ENCODE measurements around the gene EZH2. TPM values are rescaled to one million over a fixed set of nuclear protein-coding genes. Genes with fewer than 3 reads are reported as not detected.

EZH2 gene
- total RNA-seq, 1 donor from 2014 or later = 97.5 TPM

- peak overlapping the region; percentile 94 for H3K27ac Mint-ChIP-seq
- no peaks in the 10 kb centered on the region for H3K9me3 Mint-ChIP-seq
- intact Hi-C loops (cut with micrococcal nuclease) = loop anchor here (1.0 kb wide), 1 partner anchor 69 kb away; no protein-coding TSS in a partner anchor
- H3K36me3 Mint-ChIP-seq (ENCODE audit: low read depth) = peaks cover 4% of the 10 kb centered on the region
- peaks cover 2% of the 10 kb centered on the region for H3K27me3 Mint-ChIP-seq (ENCODE audit: insufficient read depth)
- peak; percentile 34 for DNase-seq (ENCODE audit: low spot score)
- H3K4me3 Mint-ChIP-seq = peak overlapping the region; percentile 77
- peaks cover 63% of the 10 kb centered on the region for H3K4me1 Mint-ChIP-seq (ENCODE audit: low read depth)
These were observed 30.2 kb upstream of the EZH2 start for GRCh38 chr7:148914208-148914777.

DNA sequence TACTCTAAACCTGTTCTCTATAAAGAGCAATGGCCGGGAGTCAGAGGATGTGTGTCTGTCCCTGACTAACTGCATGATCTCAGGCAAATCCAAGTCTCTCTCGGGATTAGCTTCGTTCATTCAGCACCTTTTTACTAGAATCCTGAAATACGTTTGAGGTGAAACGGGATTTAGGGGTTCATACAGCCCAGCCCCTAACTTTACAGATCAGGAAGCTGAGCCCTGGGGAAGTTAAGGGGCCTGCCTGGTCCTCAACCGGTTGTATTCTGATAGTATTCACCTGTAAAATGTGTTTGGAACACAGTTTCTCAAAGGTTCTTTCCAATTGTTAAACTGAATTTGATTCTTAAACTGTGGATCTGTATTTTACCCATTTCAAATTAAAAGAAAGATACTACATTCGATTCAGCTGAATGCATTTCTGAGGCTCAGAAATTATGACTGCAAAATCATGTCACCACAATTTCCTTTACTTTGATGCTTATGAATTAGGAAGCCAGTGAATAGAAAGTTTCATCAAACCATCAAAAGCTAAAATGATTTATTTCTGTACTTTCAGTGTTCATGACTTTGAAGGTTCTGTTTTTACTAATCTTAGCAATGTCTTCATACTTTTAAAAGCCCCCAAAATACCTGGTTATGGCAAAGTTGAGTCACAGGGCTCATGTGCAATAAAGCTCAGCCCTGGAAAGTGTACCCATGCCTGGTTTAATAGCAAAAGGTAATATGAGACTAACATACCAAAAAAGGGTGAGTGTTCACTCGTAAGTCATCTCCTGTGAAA, 28.9 kb upstream of the EZH2 start:
- Mint-ChIP-seq H3K27ac (peak overlapping the region; percentile 94), H3K9me3 (no peaks in the 10 kb centered on the region), H3K27me3 (ENCODE audit: insufficient read depth) (peaks cover 2% of the 10 kb centered on the region), H3K36me3 (ENCODE audit: low read depth) (peaks cover 2% of the 10 kb centered on the region), H3K4me1 (ENCODE audit: low read depth) (peaks cover 64% of the 10 kb centered on the region), H3K4me3 (peak overlapping the region; percentile 65)
- DNase-seq (ENCODE audit: low spot score) = peak; percentile 39
- intact Hi-C loops (cut with micrococcal nuclease) = loop anchor here (1.0 to 2.0 kb wide), 10 partner anchors 8 to 406 kb away; partner anchors contain the start of gene EZH2

DNA sequence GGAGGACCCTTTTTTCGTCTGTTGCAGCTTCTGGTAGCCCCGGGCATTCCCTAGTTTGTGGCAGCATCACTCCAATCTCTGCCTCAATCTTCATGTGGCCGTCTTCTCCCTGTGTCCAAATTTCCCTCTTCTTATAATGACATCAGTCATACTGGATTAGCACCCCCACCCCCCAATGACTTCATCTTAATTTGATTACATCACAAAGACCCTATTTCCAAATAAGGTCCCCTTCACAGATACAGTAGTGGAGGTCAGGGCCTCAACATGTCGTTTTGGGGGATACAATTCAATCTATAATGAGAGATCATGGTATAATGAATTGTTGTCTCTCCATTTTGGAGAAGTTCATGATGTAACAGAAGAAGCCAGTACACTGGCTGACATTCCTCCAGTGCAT, 28.1 kb upstream of the EZH2 start:
- Mint-ChIP-seq H3K4me1 (ENCODE audit: low read depth) (peaks cover 64% of the 10 kb centered on the region), H3K9me3 (no peaks in the 10 kb centered on the region), H3K4me3 (peak overlapping the region; percentile 46), H3K27me3 (ENCODE audit: insufficient read depth) (peaks cover 2% of the 10 kb centered on the region), H3K36me3 (ENCODE audit: low read depth) (peaks cover 2% of the 10 kb centered on the region), H3K27ac (peak overlapping the region; percentile 94)
- no peak for DNase-seq (ENCODE audit: low spot score)
- intact Hi-C loops (cut with micrococcal nuclease) = loop anchor here (2.0 kb wide), 1 partner anchor 51 kb away; no protein-coding TSS in a partner anchor

GRCh38 chr7:148911626-148912025, 27.5 kb upstream of the EZH2 start:
- no peak for DNase-seq (ENCODE audit: low spot score)
- Mint-ChIP-seq H3K27me3 (ENCODE audit: insufficient read depth) (peaks cover 2% of the 10 kb centered on the region), H3K36me3 (ENCODE audit: low read depth) (peaks cover 2% of the 10 kb centered on the region), H3K27ac (peak overlapping the region; percentile 94), H3K4me1 (ENCODE audit: low read depth) (peaks cover 64% of the 10 kb centered on the region), H3K9me3 (no peaks in the 10 kb centered on the region), H3K4me3 (no peak overlapping the region)
- intact Hi-C loops (cut with micrococcal nuclease) = loop anchor here (2.0 kb wide), 1 partner anchor 51 kb away; no protein-coding TSS in a partner anchor

GRCh38 chr7:148909568-148909967, 25.5 kb upstream of the EZH2 start:
- peaks cover 2% of the 10 kb centered on the region for H3K36me3 Mint-ChIP-seq (ENCODE audit: low read depth)
- no peak overlapping the region for H3K27ac Mint-ChIP-seq
- no peak overlapping the region for H3K4me3 Mint-ChIP-seq
- no peak for DNase-seq (ENCODE audit: low spot score)
- intact Hi-C loops (cut with micrococcal nuclease) = no loop called here
- peaks cover 2% of the 10 kb centered on the region for H3K27me3 Mint-ChIP-seq (ENCODE audit: insufficient read depth)
- no peaks in the 10 kb centered on the region for H3K9me3 Mint-ChIP-seq
- peaks cover 50% of the 10 kb centered on the region for H3K4me1 Mint-ChIP-seq (ENCODE audit: low read depth)

DNA sequence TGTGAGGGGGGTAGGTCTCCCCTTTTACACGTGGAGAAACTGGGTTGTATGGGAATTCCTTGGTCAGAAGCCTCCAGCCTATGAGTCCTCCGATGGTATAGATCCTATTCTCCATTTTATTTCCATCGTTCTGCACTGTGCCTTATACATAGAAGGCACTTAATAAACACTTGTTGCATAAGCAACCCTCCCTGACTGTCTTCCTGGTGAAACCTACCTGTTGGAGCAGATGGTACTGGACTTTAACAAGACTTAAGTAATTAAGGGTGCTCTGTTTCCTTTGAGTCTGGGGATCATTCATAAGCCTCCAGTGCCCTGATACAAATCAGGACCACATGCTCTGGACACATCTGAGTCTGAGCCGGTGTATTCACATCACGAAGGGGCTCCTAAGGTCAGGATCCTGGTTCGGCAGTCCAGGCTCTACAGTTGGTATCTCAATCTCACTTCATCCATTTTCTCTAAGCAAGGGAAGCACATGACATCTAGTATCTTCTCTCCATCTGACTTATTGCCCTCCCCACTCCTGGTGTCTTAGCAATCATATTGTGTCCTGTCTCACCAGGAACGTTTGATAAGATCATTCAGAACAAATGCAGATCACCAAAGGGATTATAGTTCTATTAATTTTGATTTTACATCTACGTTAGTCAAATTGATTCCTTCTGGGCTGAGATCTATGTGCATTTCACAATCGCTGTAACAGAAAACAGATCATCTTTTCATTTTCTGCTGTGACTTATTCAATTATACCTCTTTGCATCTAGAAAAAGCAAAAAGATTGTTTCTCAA, 22.8 kb upstream of the EZH2 start:
- DNase-seq (ENCODE audit: low spot score) = no peak
- Mint-ChIP-seq H3K36me3 (ENCODE audit: low read depth) (no peaks in the 10 kb centered on the region), H3K27ac (no peak overlapping the region)

GRCh38 chr7:148905093-148905666, 21.1 kb upstream of the EZH2 start:
- no peaks in the 10 kb centered on the region for H3K27me3 Mint-ChIP-seq (ENCODE audit: insufficient read depth)
- no peaks in the 10 kb centered on the region for H3K9me3 Mint-ChIP-seq
- H3K27ac Mint-ChIP-seq = no peak overlapping the region
- intact Hi-C loops (cut with micrococcal nuclease) = no loop called here
- no peak for DNase-seq (ENCODE audit: low spot score)
- H3K36me3 Mint-ChIP-seq (ENCODE audit: low read depth) = no peaks in the 10 kb centered on the region
- peaks cover 24% of the 10 kb centered on the region for H3K4me1 Mint-ChIP-seq (ENCODE audit: low read depth)
- H3K4me3 Mint-ChIP-seq = no peak overlapping the region

More for the DNA sequence above, 22.8 kb upstream of the EZH2 start:
- no peaks in the 10 kb centered on the region for H3K27me3 Mint-ChIP-seq (ENCODE audit: insufficient read depth)
- peaks cover 33% of the 10 kb centered on the region for H3K4me1 Mint-ChIP-seq (ENCODE audit: low read depth)
- no peak overlapping the region for H3K4me3 Mint-ChIP-seq
- no peaks in the 10 kb centered on the region for H3K9me3 Mint-ChIP-seq
- intact Hi-C loops (cut with micrococcal nuclease) = no loop called here

- H3K36me3 Mint-ChIP-seq (ENCODE audit: low read depth) = no peaks in the 10 kb centered on the region
- H3K4me1 Mint-ChIP-seq (ENCODE audit: low read depth) = peaks cover 14% of the 10 kb centered on the region
- no peak overlapping the region for H3K27ac Mint-ChIP-seq
- DNase-seq (ENCODE audit: low spot score) = no peak
- no peaks in the 10 kb centered on the region for H3K27me3 Mint-ChIP-seq (ENCODE audit: insufficient read depth)
- H3K9me3 Mint-ChIP-seq = no peaks in the 10 kb centered on the region
- H3K4me3 Mint-ChIP-seq = no peak overlapping the region
- intact Hi-C loops (cut with micrococcal nuclease) = no loop called here
These were observed 19.4 kb upstream of the EZH2 start for GRCh38 chr7:148903504-148903903.

DNA sequence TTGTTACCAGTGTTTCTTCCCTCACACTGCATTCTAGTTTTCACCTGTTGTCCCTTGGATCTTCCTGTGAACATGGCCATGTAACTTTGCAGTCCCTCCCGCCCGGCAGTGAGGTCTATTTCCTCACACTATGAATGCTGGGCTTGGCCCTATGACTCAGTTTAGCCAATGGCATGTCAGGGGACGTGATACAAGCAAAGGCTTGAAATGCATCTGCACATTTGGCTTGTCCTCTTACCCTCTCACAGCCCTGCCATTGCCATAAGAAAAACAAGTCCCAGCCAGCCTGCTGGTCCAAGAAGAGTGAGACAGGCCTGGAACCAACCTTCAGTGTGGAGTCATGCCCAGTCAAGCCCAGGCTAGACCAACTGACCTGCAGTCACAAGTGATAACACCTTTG, 17.1 kb upstream of the EZH2 start:
- Mint-ChIP-seq H3K27me3 (ENCODE audit: insufficient read depth) (peaks cover 5% of the 10 kb centered on the region), H3K4me3 (no peak overlapping the region), H3K27ac (no peak overlapping the region), H3K9me3 (no peaks in the 10 kb centered on the region), H3K36me3 (ENCODE audit: low read depth) (no peaks in the 10 kb centered on the region), H3K4me1 (ENCODE audit: low read depth) (peaks cover 14% of the 10 kb centered on the region)
- intact Hi-C loops (cut with micrococcal nuclease) = no loop called here
- no peak for DNase-seq (ENCODE audit: low spot score)

- Mint-ChIP-seq H3K4me1 (ENCODE audit: low read depth) (peaks cover 14% of the 10 kb centered on the region), H3K27me3 (ENCODE audit: insufficient read depth) (peaks cover 5% of the 10 kb centered on the region), H3K9me3 (no peaks in the 10 kb centered on the region), H3K27ac (peak overlapping the region; percentile 73), H3K36me3 (ENCODE audit: low read depth) (no peaks in the 10 kb centered on the region), H3K4me3 (no peak overlapping the region)
- DNase-seq (ENCODE audit: low spot score) = no peak
- intact Hi-C loops (cut with micrococcal nuclease) = no loop called here
These were observed 14.9 kb upstream of the EZH2 start for GRCh38 chr7:148898845-148899484.

DNA sequence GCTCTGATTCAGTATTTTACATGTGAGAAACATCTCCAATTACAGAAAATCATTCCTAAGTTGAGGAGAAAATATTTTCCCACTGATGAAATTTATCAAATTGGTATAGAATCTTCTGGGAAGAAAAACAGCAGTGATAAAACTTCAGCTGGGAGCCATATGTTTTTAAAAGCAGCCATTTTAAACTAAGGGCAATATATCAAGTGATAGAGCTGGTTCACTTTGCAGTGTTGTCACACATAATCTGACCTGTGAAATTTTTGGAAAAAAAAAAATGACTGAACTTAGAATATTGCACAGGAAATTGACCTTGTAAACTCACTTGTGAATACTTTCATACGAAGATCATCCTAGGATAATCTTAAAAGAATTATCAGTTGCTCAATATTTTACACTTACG, 10.5 kb upstream of the EZH2 start:
- no peak overlapping the region for H3K4me3 Mint-ChIP-seq

DNA sequence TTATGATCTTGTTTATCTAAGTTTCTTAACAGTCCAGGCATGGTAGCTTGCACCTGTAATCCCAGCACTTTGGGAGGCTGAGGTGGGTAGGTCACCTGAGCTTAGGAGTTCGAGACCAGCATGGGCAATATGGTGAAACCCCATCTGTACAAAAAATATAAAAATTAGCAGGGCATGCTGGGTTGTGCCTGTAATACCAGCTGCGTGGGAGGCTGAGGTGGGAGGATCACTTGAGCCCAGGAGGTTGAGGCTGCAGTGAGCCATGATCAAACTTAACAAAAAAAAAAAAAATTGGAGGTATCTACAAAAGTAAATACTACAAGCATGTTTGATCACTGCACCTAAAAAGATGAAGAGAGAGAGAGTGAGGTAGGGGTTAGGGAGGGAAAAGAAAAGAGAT, 9.0 kb upstream of the EZH2 start:
- DNase-seq (ENCODE audit: low spot score) = no peak
- Mint-ChIP-seq H3K9me3 (no peaks in the 10 kb centered on the region), H3K36me3 (ENCODE audit: low read depth) (peaks cover 4% of the 10 kb centered on the region), H3K27me3 (ENCODE audit: insufficient read depth) (peaks cover 8% of the 10 kb centered on the region), H3K27ac (no peak overlapping the region), H3K4me3 (no peak overlapping the region), H3K4me1 (ENCODE audit: low read depth) (no peaks in the 10 kb centered on the region)
- intact Hi-C loops (cut with micrococcal nuclease) = no loop called here

More for the DNA sequence above, 10.5 kb upstream of the EZH2 start:
- intact Hi-C loops (cut with micrococcal nuclease) = no loop called here
- peaks cover 8% of the 10 kb centered on the region for H3K27me3 Mint-ChIP-seq (ENCODE audit: insufficient read depth)
- no peaks in the 10 kb centered on the region for H3K4me1 Mint-ChIP-seq (ENCODE audit: low read depth)
- H3K9me3 Mint-ChIP-seq = no peaks in the 10 kb centered on the region
- no peak overlapping the region for H3K27ac Mint-ChIP-seq
- DNase-seq (ENCODE audit: low spot score) = no peak
- H3K36me3 Mint-ChIP-seq (ENCODE audit: low read depth) = no peaks in the 10 kb centered on the region

All from activated T-helper 1 cell treated with anti-CD3 and anti-CD28 coated beads, Interleukin-12 subunit alpha, Interleukin-12 subunit beta, Interleukin-2, Interleukin-4 antibody, amounts not matched to agents 30 ng/mL and 10 ng/mL and 1 ng/mL, durations not matched to agents 14 hours and 24 hours and 36 hours (primary cell).